Suprapubic skin (tissue), 4 donors: ENCODE results near the gene COMMD6. TPM values are rescaled to one million over a fixed set of nuclear protein-coding genes. Genes with fewer than 3 reads are reported as not detected.

Experiments used
- DNase-seq, 2 donors: peaks; one replicate each; pipeline ENCODE4 v3.0.0-alpha.2; 2019; ENCODE audit warnings: low spot score in 2 of 2
- H3K27ac ChIP-seq: fragments of 200-600 bp; sonication (generic); one replicate; pipeline ENCODE4 v1.5.1; 2019
- H3K27me3 ChIP-seq: fragments of 200-600 bp; sonication (generic); one replicate; pipeline ENCODE4 v1.5.1; 2019
- H3K36me3 ChIP-seq: fragments of 200-600 bp; sonication (generic); one replicate; pipeline ENCODE4 v1.5.1; 2019
- H3K4me1 ChIP-seq: fragments of 200-600 bp; sonication (generic); one replicate; pipeline ENCODE4 v1.5.1; 2019
- H3K4me3 ChIP-seq: fragments of 200-600 bp; sonication (generic); one replicate; pipeline ENCODE4 v1.5.1; 2019; ENCODE audit warnings: mild to moderate bottlenecking
- H3K9me3 ChIP-seq: fragments of 200-600 bp; sonication (generic); one replicate; pipeline ENCODE4 v1.5.1; 2019
- CTCF ChIP-seq, 2 donors: fragments of 200-600 bp in 1 of 2; fragments of 450-650 bp in 1 of 2; sonication (generic) in 1 of 2; IDR thresholded peaks; one replicate each; pipeline ENCODE4 v1.5.1; 2016 to 2019; ENCODE audit warnings: antibody characterized with exemption in 2 of 2, mild to moderate bottlenecking in 1 of 2, moderate library complexity in 1 of 2
- EP300 ChIP-seq: sonication (generic); formaldehyde crosslinking; IDR thresholded peaks from one replicate; pipeline ENCODE4 v1.6.1; 2017; ENCODE audit warnings: antibody characterized with exemption
- POLR2A ChIP-seq, 2 donors: fragments of 450-650 bp; IDR thresholded peaks; one replicate each; pipeline ENCODE4 v1.6.1; 2017; ENCODE audit warnings: antibody characterized with exemption in 2 of 2, mild to moderate bottlenecking in 2 of 2, moderate library complexity in 2 of 2
- POLR2AphosphoS5 ChIP-seq, 3 donors: sonication (generic); formaldehyde crosslinking; IDR thresholded peaks; one replicate each; pipeline ENCODE4 v1.6.1; 2017; ENCODE audit warnings: antibody characterized with exemption in 3 of 3
- WGBS: methylation state at CpG from one replicate; pipeline ENCODE4 v1.1.5; 2018; 5-methylcytosine and 5-hydroxymethylcytosine counted together
- total RNA-seq, 4 donors: library from RNA; depleted of rRNA; stranded (reverse); fragments of >200 nt; gene quantifications; one replicate each; pipeline ENCODE4 v1.1.0, GENCODE V29; 2016

The COMMD6 gene
- total RNA-seq, 4 donors from 2014 or later, result 26.6 to 71.0 (median 42.2) TPM

- H3K27ac ChIP-seq, result no peak overlapping the region
- H3K4me3 ChIP-seq, result no peak overlapping the region
- TF ChIP-seq CTCF (IDR thresholded peaks at IDR 0.05), result no peak
- TF ChIP-seq POLR2A (IDR thresholded peaks at IDR 0.05), result no peak
- TF ChIP-seq EP300, result no peak
- no peak for TF ChIP-seq POLR2AphosphoS5 (IDR thresholded peaks at IDR 0.05)
- H3K9me3 ChIP-seq, result no peaks in the 10 kb centered on the region
- 69% methylated on average over 10 of the region's 10 CpGs for WGBS
- no peaks in the 10 kb centered on the region for H3K27me3 ChIP-seq
- no peaks in the 10 kb centered on the region for H3K36me3 ChIP-seq
- DNase-seq, result no peak
- H3K4me1 ChIP-seq, result peaks cover 5% of the 10 kb centered on the region
These were observed 7.2 kb upstream of the COMMD6 start for GRCh38 chr13:75544681-75545330.

- Histone ChIP-seq H3K4me1 (peaks cover 7% of the 10 kb centered on the region), H3K27ac (no peak overlapping the region), H3K4me3 (no peak overlapping the region), H3K36me3 (no peaks in the 10 kb centered on the region), H3K27me3 (no peaks in the 10 kb centered on the region), H3K9me3 (no peaks in the 10 kb centered on the region)
- WGBS, result 78% methylated on average over 1 of the region's 1 CpG
- TF ChIP-seq POLR2AphosphoS5 (IDR thresholded peaks at IDR 0.05) (no peak), CTCF (IDR thresholded peaks at IDR 0.05) (no peak), EP300 (no peak), POLR2A (IDR thresholded peaks at IDR 0.05) (no peak)
- DNase-seq, result no peak
These were observed 4.3 kb upstream of the COMMD6 start for GRCh38 chr13:75541961-75542360.

- Histone ChIP-seq H3K4me1 (peaks cover 14% of the 10 kb centered on the region), H3K36me3 (no peaks in the 10 kb centered on the region), H3K27me3 (no peaks in the 10 kb centered on the region), H3K4me3 (no peak overlapping the region), H3K27ac (no peak overlapping the region), H3K9me3 (no peaks in the 10 kb centered on the region)
- TF ChIP-seq EP300, result no peak
- no peak for TF ChIP-seq POLR2A (IDR thresholded peaks at IDR 0.05)
- TF ChIP-seq POLR2AphosphoS5 (IDR thresholded peaks at IDR 0.05), result no peak
- TF ChIP-seq CTCF (IDR thresholded peaks at IDR 0.05), result no peak
- WGBS, result 83% methylated on average over 4 of the region's 4 CpGs
- no peak for DNase-seq
These were observed 3.6 kb upstream of the COMMD6 start for GRCh38 chr13:75541287-75541686.

- WGBS, result 96% methylated on average over 1 of the region's 1 CpG
- DNase-seq, result no peak
- Histone ChIP-seq H3K9me3 (no peaks in the 10 kb centered on the region), H3K27me3 (no peaks in the 10 kb centered on the region), H3K4me1 (peaks cover 15% of the 10 kb centered on the region), H3K27ac (no peak overlapping the region), H3K36me3 (peaks cover 6% of the 10 kb centered on the region), H3K4me3 (no peak overlapping the region)
- TF ChIP-seq POLR2AphosphoS5 (IDR thresholded peaks at IDR 0.05) (no peak), EP300 (no peak), POLR2A (IDR thresholded peaks at IDR 0.05) (no peak), CTCF (IDR thresholded peaks at IDR 0.05) (no peak)
These were observed 3.8 kb downstream of the COMMD6 start for GRCh38 chr13:75533861-75534260.

- no peaks in the 10 kb centered on the region for H3K9me3 ChIP-seq
- no peak overlapping the region for H3K4me3 ChIP-seq
- DNase-seq, result no peak
- peaks cover 12% of the 10 kb centered on the region for H3K36me3 ChIP-seq
- H3K27ac ChIP-seq, result no peak overlapping the region
- no peaks in the 10 kb centered on the region for H3K4me1 ChIP-seq
- no peaks in the 10 kb centered on the region for H3K27me3 ChIP-seq
- TF ChIP-seq CTCF (IDR thresholded peaks at IDR 0.05) (no peak), EP300 (no peak), POLR2A (IDR thresholded peaks at IDR 0.05) (no peak), POLR2AphosphoS5 (IDR thresholded peaks at IDR 0.05) (no peak)
These were observed 7.1 kb downstream of the COMMD6 start for GRCh38 chr13:75530549-75530961.
